Nephron (organoid): Measurements from ENCODE around the gene LGSN.

ENCODE experiments used
- H3K27ac Mint-ChIP-seq, 3 experiments: 2 replicates each; pipeline ENCODE4 v1.8.0; 2020; ENCODE audit warnings: mixed read lengths in 3 of 3, mild to moderate bottlenecking in 2 of 3, moderate library complexity in 1 of 3
- H3K27me3 Mint-ChIP-seq: 2 replicates; pipeline ENCODE4 v1.8.0; 2021; ENCODE audit warnings: low read depth, mild to moderate bottlenecking, moderate library complexity, mixed read lengths
- H3K36me3 Mint-ChIP-seq: 2 replicates; pipeline ENCODE4 v1.8.0; 2020; ENCODE audit warnings: low read depth, mixed read lengths
- H3K4me1 Mint-ChIP-seq: 2 replicates; pipeline ENCODE4 v1.8.0; 2020; ENCODE audit warnings: mixed read lengths
- H3K4me3 Mint-ChIP-seq, 3 experiments: 2 replicates each; pipeline ENCODE4 v1.8.0; 2020; ENCODE audit warnings: mild to moderate bottlenecking in 3 of 3, mixed read lengths in 3 of 3, moderate library complexity in 2 of 3
- H3K9me3 Mint-ChIP-seq: 2 replicates; pipeline ENCODE4 v1.8.0; 2020; ENCODE audit warnings: mixed read lengths
- CTCF ChIP-seq, 3 experiments: fragments of 200-600 bp; sonication (generic); IDR thresholded peaks; one replicate each; pipeline ENCODE4 v1.5.0; 2021; ENCODE audit warnings: antibody characterized with exemption in 3 of 3; ENCODE audit not compliant: unreplicated experiment in 3 of 3

LGSN gene

DNA sequence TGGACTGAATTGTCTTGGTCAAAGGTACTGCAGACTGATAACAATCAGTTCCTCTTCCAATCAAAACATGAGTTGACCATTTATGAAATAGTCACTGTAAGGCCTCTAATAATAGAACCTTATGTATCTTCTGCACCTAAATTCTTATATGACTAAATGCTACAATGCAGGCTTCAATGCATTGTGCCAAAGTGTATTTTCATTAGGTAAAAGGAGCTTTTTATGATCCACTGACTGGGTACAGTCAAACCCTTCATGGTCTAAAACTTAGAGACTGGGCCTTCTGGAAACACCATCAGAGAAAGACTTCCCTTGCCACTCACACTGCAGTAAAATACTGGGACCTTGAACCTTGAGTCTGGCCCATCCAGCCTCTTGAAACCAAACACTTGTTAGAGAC is 16.3 kb downstream of the LGSN start:
- Mint-ChIP-seq H3K9me3 (no peaks in the 10 kb centered on the region), H3K27ac (no peak overlapping the region), H3K36me3 (no peaks in the 10 kb centered on the region), H3K27me3 (no peaks in the 10 kb centered on the region), H3K4me1 (no peaks in the 10 kb centered on the region), H3K4me3 (no peak overlapping the region)
- no peak for TF ChIP-seq CTCF (IDR thresholded peaks at IDR 0.05; ENCODE audit: unreplicated experiment in 3 of 3)

DNA sequence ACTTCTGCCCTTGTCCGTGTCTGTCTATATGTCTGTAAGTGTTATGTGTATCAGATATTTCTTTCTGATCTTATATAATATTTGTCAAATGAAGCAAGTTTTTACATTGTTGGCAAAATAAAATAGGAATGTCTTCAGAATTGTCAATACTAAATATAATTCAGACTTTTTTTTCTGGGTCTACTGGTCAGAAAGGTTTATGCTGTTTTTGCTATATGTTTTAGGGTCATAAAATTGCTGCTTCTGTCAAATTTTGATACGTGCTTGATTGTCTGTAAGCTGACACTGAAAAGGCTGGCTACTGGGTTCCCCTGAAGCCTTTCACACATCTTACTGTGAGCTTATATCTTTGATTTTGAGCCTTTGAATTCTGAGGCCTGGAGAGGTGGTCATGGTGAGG is 20.1 kb downstream of the LGSN start:
- Mint-ChIP-seq H3K4me1 (no peaks in the 10 kb centered on the region), H3K27ac (no peak overlapping the region), H3K36me3 (no peaks in the 10 kb centered on the region), H3K9me3 (no peaks in the 10 kb centered on the region), H3K27me3 (no peaks in the 10 kb centered on the region), H3K4me3 (no peak overlapping the region)
- TF ChIP-seq CTCF (IDR thresholded peaks at IDR 0.05; ENCODE audit: unreplicated experiment in 3 of 3), result no peak

DNA sequence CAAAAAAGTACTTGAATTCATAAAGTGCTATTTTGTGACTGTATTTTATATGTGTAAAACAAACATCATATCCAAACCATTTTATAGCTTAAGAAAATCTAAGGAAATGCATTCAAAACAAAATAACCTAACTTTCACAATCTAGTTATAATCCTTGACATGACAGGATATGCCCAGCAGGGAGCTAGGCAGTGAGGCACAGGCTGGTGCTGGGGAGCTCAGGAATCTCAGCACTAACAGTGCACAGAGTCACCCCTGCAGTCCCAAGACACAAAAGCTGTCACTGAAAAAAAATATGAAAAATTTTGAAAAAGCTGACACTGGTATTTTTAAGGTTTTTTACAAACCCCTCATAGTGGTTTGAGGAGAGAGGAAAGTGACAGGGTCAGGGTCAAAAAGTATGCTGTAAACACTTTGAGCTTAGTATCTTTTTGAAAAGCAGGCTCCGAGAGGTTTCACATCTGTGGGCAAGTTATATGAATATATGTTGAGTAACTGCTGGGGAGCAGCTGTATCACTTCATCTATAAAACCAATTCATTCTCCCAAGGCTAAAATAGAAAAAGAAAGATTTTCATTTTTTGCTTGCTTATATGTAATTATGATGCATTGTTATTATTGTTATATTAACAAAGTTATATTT is 24.1 kb downstream of the LGSN start:
- no peaks in the 10 kb centered on the region for H3K4me1 Mint-ChIP-seq
- TF ChIP-seq CTCF (IDR thresholded peaks at IDR 0.05; ENCODE audit: unreplicated experiment in 3 of 3), result no peak
- H3K27me3 Mint-ChIP-seq, result no peaks in the 10 kb centered on the region
- no peaks in the 10 kb centered on the region for H3K36me3 Mint-ChIP-seq
- H3K4me3 Mint-ChIP-seq, result no peak overlapping the region
- no peaks in the 10 kb centered on the region for H3K9me3 Mint-ChIP-seq
- no peak overlapping the region for H3K27ac Mint-ChIP-seq

- Mint-ChIP-seq H3K36me3 (no peaks in the 10 kb centered on the region), H3K9me3 (no peaks in the 10 kb centered on the region), H3K27ac (no peak overlapping the region), H3K27me3 (no peaks in the 10 kb centered on the region), H3K4me1 (no peaks in the 10 kb centered on the region), H3K4me3 (no peak overlapping the region)
- no peak for TF ChIP-seq CTCF (IDR thresholded peaks at IDR 0.05; ENCODE audit: unreplicated experiment in 3 of 3)
Measured at GRCh38 chr6:63290492-63291058, 29.2 kb downstream of the LGSN start.

GRCh38 chr6:63289269-63289872 is 30.4 kb downstream of the LGSN start:
- Mint-ChIP-seq H3K27ac (no peak overlapping the region), H3K9me3 (no peaks in the 10 kb centered on the region), H3K36me3 (no peaks in the 10 kb centered on the region), H3K27me3 (no peaks in the 10 kb centered on the region), H3K4me1 (no peaks in the 10 kb centered on the region), H3K4me3 (no peak overlapping the region)
- TF ChIP-seq CTCF (IDR thresholded peaks at IDR 0.05; ENCODE audit: unreplicated experiment in 3 of 3), result no peak
